ENCODE results near the gene NPFFR1. TPM values are rescaled to one million over a fixed set of nuclear protein-coding genes. Genes with fewer than 3 reads are reported as not detected.

NPFFR1 gene
- total RNA-seq, 2 experiments from 2014 or later, result not detected

GRCh38 chr10:70323138-70323696, 39.4 kb upstream of the NPFFR1 start:
- DNase-seq, result no peak
- Mint-ChIP-seq H3K4me3 (no peak overlapping the region), H3K27ac (no peak overlapping the region), H3K4me1 (ENCODE audit: low read depth) (peaks cover 14% of the 10 kb centered on the region), H3K9me3 (no peaks in the 10 kb centered on the region), H3K27me3 (ENCODE audit: low read depth) (no peaks in the 10 kb centered on the region), H3K36me3 (ENCODE audit: low read depth) (no peaks in the 10 kb centered on the region)
- intact Hi-C loops (cut with micrococcal nuclease), result no loop called here
- CTCF ChIA-PET, result no interaction called here

DNA sequence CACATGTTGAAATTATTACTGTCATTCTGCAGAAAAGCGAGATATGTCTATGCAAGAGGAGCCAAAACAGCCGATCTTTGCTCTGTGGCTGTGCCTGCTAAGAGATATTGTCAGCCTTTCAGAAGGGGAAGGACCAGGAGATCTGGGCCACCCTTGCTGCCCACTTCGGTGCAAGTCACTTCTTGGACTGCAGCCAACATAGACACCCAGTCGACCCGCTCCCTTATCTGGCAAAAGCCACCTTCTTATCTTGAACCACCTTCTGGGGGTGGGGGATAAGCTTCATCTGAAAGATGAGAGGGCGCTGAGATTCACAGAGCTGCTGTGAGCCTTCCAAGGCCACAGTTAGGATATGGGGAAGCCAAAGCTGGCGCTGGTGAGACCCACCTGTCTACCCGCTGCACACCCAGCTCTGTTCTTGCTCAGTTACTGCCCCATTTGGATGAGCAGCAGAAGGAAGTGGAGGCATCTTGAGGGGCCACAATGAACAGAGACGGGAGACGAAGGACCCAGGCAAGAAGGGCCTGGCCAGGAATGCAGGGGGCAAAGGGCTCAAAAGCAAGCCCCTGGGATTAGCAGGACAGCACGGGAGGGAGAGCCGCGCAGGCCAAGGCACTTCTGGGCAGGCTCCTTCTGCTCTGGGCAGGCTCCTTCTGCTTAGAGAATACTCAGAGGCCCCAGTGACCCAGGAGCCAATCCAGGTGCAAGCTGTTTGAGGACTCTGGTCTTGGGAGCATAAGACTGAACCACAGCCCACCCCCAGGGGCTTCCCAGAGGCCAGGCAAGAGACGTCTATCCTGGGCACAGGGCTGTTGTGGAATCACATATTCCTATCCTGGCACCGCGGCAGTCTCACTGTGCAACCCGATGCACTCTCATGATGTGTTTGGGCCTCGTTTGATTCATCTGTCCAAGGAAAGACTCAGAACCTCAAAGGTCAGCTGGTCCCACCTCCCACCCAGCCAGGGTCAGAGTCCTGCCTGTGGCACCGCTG, 38.4 kb upstream of the NPFFR1 start:
- CTCF ChIA-PET, result no interaction called here
- intact Hi-C loops (cut with micrococcal nuclease), result no loop called here
- Mint-ChIP-seq H3K27ac (no peak overlapping the region), H3K9me3 (no peaks in the 10 kb centered on the region), H3K27me3 (ENCODE audit: low read depth) (no peaks in the 10 kb centered on the region), H3K36me3 (ENCODE audit: low read depth) (no peaks in the 10 kb centered on the region), H3K4me1 (ENCODE audit: low read depth) (peaks cover 14% of the 10 kb centered on the region), H3K4me3 (no peak overlapping the region)
- no peak for DNase-seq

DNA sequence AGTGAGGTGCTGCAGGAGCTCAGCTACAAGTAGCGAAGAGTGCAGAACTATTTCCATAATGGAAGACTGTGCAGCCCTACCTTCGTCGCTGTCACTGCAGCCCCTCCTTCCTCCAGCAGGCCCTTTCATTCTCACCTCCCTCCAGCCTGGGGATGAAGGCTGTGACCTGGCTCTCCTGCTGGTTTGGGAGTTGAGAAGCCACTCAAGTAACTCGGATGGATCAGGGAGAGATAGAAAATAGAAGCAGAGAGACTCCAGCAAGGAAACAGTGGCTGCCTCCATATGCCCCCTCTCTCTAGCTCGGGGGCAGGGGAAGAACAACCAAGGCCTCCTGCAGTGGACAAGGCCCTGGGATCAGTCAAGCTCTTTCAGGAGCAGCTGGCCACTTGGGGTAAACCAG, 37.4 kb upstream of the NPFFR1 start:
- no peak overlapping the region for H3K27ac Mint-ChIP-seq
- intact Hi-C loops (cut with micrococcal nuclease), result no loop called here

GRCh38 chr10:70320751-70321150, 36.9 kb upstream of the NPFFR1 start:
- no peaks in the 10 kb centered on the region for H3K36me3 Mint-ChIP-seq (ENCODE audit: low read depth)
- CTCF ChIA-PET, result no interaction called here
- H3K27ac Mint-ChIP-seq, result no peak overlapping the region
- no peaks in the 10 kb centered on the region for H3K9me3 Mint-ChIP-seq
- no peak for DNase-seq
- peaks cover 14% of the 10 kb centered on the region for H3K4me1 Mint-ChIP-seq (ENCODE audit: low read depth)
- no peak overlapping the region for H3K4me3 Mint-ChIP-seq
- H3K27me3 Mint-ChIP-seq (ENCODE audit: low read depth), result no peaks in the 10 kb centered on the region
- intact Hi-C loops (cut with micrococcal nuclease), result no loop called here

More for the DNA sequence above, 37.4 kb upstream of the NPFFR1 start:
- Mint-ChIP-seq H3K9me3 (no peaks in the 10 kb centered on the region), H3K36me3 (ENCODE audit: low read depth) (no peaks in the 10 kb centered on the region), H3K4me3 (no peak overlapping the region), H3K4me1 (ENCODE audit: low read depth) (peaks cover 14% of the 10 kb centered on the region), H3K27me3 (ENCODE audit: low read depth) (no peaks in the 10 kb centered on the region)
- CTCF ChIA-PET, result no interaction called here
- DNase-seq, result no peak

GRCh38 chr10:70319824-70320223, 36.0 kb upstream of the NPFFR1 start:
- no peak overlapping the region for H3K27ac Mint-ChIP-seq
- H3K4me3 Mint-ChIP-seq, result no peak overlapping the region
- intact Hi-C loops (cut with micrococcal nuclease), result no loop called here
- no peaks in the 10 kb centered on the region for H3K27me3 Mint-ChIP-seq (ENCODE audit: low read depth)
- CTCF ChIA-PET, result no interaction called here
- H3K36me3 Mint-ChIP-seq (ENCODE audit: low read depth), result no peaks in the 10 kb centered on the region
- DNase-seq, result no peak
- H3K9me3 Mint-ChIP-seq, result no peaks in the 10 kb centered on the region
- peaks cover 14% of the 10 kb centered on the region for H3K4me1 Mint-ChIP-seq (ENCODE audit: low read depth)

GRCh38 chr10:70319183-70319582, 35.4 kb upstream of the NPFFR1 start:
- no peak for DNase-seq
- CTCF ChIA-PET, result no interaction called here
- intact Hi-C loops (cut with micrococcal nuclease), result no loop called here
- Mint-ChIP-seq H3K9me3 (no peaks in the 10 kb centered on the region), H3K27me3 (ENCODE audit: low read depth) (no peaks in the 10 kb centered on the region), H3K4me3 (no peak overlapping the region), H3K27ac (no peak overlapping the region), H3K36me3 (ENCODE audit: low read depth) (no peaks in the 10 kb centered on the region), H3K4me1 (ENCODE audit: low read depth) (peaks cover 9% of the 10 kb centered on the region)

GRCh38 chr10:70317943-70318318, 34.1 kb upstream of the NPFFR1 start:
- Mint-ChIP-seq H3K9me3 (no peaks in the 10 kb centered on the region), H3K27me3 (ENCODE audit: low read depth) (no peaks in the 10 kb centered on the region), H3K4me1 (ENCODE audit: low read depth) (peaks cover 2% of the 10 kb centered on the region), H3K27ac (no peak overlapping the region), H3K4me3 (no peak overlapping the region), H3K36me3 (ENCODE audit: low read depth) (no peaks in the 10 kb centered on the region)
- CTCF ChIA-PET, result no interaction called here
- no peak for DNase-seq
- intact Hi-C loops (cut with micrococcal nuclease), result no loop called here

DNA sequence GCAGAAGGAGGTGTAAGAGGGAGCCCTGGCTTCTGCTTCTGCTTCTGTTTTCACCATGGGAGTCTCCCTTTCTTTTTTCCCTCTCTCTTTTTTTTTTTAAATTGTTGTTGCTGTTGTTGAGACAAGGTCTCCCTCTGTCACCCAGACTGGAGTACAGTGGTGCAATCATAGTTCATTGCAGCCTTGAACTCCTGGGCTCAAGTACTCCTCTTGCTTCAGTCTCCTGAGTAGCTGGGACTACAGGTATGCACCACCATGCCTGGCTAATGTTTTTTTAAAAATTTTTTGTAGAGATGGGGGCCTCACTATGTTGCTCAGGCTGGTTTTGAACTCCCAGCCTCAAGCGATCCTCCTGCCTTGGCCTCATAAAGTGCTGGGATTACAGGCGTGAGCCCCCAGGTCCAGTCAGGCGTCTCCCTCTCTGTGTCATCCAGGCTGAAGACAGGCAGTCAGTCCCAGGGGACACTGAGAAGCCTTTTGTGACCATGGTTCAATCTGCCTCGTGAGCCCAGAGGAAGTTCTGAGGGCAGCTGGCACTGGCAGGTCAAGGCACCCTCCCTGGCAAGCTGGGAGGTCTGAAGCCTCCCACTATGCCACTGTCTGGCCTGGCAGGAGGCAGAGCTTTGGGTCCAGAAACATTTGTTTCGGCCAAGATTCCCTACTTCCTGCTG, 33.6 kb upstream of the NPFFR1 start:
- Mint-ChIP-seq H3K36me3 (ENCODE audit: low read depth) (no peaks in the 10 kb centered on the region), H3K27me3 (ENCODE audit: low read depth) (no peaks in the 10 kb centered on the region), H3K9me3 (no peaks in the 10 kb centered on the region), H3K27ac (no peak overlapping the region), H3K4me3 (no peak overlapping the region), H3K4me1 (ENCODE audit: low read depth) (no peaks in the 10 kb centered on the region)
- DNase-seq, result no peak
- intact Hi-C loops (cut with micrococcal nuclease), result no loop called here
- CTCF ChIA-PET, result interaction anchor here (0.6 kb wide), 1 partner anchor 41 kb away, joined by 3 read pairs; no protein-coding TSS in a partner anchor

GRCh38 chr10:70315815-70316214, 32.0 kb upstream of the NPFFR1 start:
- no peak for DNase-seq
- intact Hi-C loops (cut with micrococcal nuclease), result no loop called here
- Mint-ChIP-seq H3K4me3 (no peak overlapping the region), H3K4me1 (ENCODE audit: low read depth) (no peaks in the 10 kb centered on the region), H3K27me3 (ENCODE audit: low read depth) (no peaks in the 10 kb centered on the region), H3K36me3 (ENCODE audit: low read depth) (no peaks in the 10 kb centered on the region), H3K9me3 (no peaks in the 10 kb centered on the region), H3K27ac (no peak overlapping the region)
- CTCF ChIA-PET, result no interaction called here

- intact Hi-C loops (cut with micrococcal nuclease), result no loop called here
- Mint-ChIP-seq H3K4me1 (ENCODE audit: low read depth) (no peaks in the 10 kb centered on the region), H3K4me3 (no peak overlapping the region), H3K9me3 (no peaks in the 10 kb centered on the region), H3K27me3 (ENCODE audit: low read depth) (no peaks in the 10 kb centered on the region), H3K36me3 (ENCODE audit: low read depth) (no peaks in the 10 kb centered on the region), H3K27ac (no peak overlapping the region)
- CTCF ChIA-PET, result interaction anchor here (1.4 kb wide), 1 partner anchor 43 kb away, joined by 3 read pairs; no protein-coding TSS in a partner anchor
- no peak for DNase-seq
Observed at GRCh38 chr10:70315276-70315675, 31.5 kb upstream of the NPFFR1 start.

- H3K36me3 Mint-ChIP-seq (ENCODE audit: low read depth), result no peaks in the 10 kb centered on the region
- no peak overlapping the region for H3K27ac Mint-ChIP-seq
- DNase-seq, result no peak
- H3K4me1 Mint-ChIP-seq (ENCODE audit: low read depth), result no peaks in the 10 kb centered on the region
- intact Hi-C loops (cut with micrococcal nuclease), result no loop called here
- H3K9me3 Mint-ChIP-seq, result no peaks in the 10 kb centered on the region
- no peaks in the 10 kb centered on the region for H3K27me3 Mint-ChIP-seq (ENCODE audit: low read depth)
- CTCF ChIA-PET, result no interaction called here
- H3K4me3 Mint-ChIP-seq, result no peak overlapping the region
Observed at GRCh38 chr10:70312972-70313371, 29.2 kb upstream of the NPFFR1 start.

DNA sequence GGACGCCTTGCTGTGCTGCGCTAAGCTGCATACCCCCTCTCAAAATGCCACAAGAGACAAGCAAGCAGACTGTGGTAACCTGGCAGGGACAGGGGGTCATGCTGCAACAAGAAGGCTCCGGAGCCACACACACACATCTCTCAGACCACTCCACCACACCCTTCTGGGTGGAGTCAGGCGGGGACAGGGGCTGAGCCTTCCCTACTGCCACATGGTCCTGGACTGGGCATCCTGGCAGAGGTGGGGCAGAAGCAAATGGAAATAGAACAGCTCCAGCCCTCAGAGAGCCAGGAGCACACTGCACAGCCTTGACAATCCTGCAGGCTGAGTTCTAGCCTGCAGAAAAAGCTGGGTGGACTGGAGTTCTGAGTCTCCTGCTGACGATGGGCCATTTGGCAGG, 28.4 kb upstream of the NPFFR1 start:
- Mint-ChIP-seq H3K27ac (no peak overlapping the region), H3K4me3 (no peak overlapping the region), H3K4me1 (ENCODE audit: low read depth) (no peaks in the 10 kb centered on the region), H3K36me3 (ENCODE audit: low read depth) (no peaks in the 10 kb centered on the region), H3K9me3 (no peaks in the 10 kb centered on the region), H3K27me3 (ENCODE audit: low read depth) (no peaks in the 10 kb centered on the region)
- intact Hi-C loops (cut with micrococcal nuclease), result no loop called here
- CTCF ChIA-PET, result no interaction called here
- DNase-seq, result no peak
